Measurements from ENCODE around the gene UGT1A6. TPM values are rescaled to one million over a fixed set of nuclear protein-coding genes. Genes with fewer than 3 reads are reported as not detected.
"Not testable (repeated sequence)": the region's sequence is repeated elsewhere in the genome, so short reads cannot be mapped to it uniquely, and the experiment has no call there.

UGT1A6 gene
- total RNA-seq (2021) (not detected in 2 replicates), Bru-seq, nascent RNA (not detected), BruChase-seq, experiment 1, labeled RNA remaining after a 2-hour chase (not detected), BruChase-seq, experiment 2, labeled RNA remaining after a 6-hour chase (not detected)
- long read RNA-seq, result 0 reads

- Histone ChIP-seq H3K4me3 (ENCODE audit: low read depth, low read length, poor library complexity, severe bottlenecking) (no peak within 1 kb of the TSS), H3K27ac (ENCODE audit: low read depth, low read length, poor library complexity, severe bottlenecking) (no peak within 1 kb of the TSS), H3K4me1 (ENCODE audit: insufficient read depth, low read length, poor library complexity, severe bottlenecking) (no peaks in the 10 kb centered on the region), H3K27me3 (replicated peaks; ENCODE audit: insufficient read depth, low read depth, low read length, poor library complexity) (no peaks in the 10 kb centered on the region), H3K36me3 (ENCODE audit: insufficient read depth, low read length, poor library complexity, severe bottlenecking) (no peaks in the 10 kb centered on the region), H3K9me3 (ENCODE audit: low read depth, low read length, poor library complexity, severe bottlenecking) (no peaks in the 10 kb centered on the region)
- no TSS peak for BruUV-seq (replicated peaks)
- TF ChIP-seq EZH2 (IDR thresholded peaks at IDR 0.05; ENCODE audit: borderline replicate concordance, low read depth, low read length, poor library complexity, severe bottlenecking) (no peak), CTCF (conservative IDR thresholded peaks at IDR 0.05; ENCODE audit: low read depth, low read length) (no peak)
- ChIA-PET POLR2A (ENCODE audit: low non-redundant PET) (interaction anchor here (0.6 kb wide), 1 partner anchor 52 kb away, joined by 4 read pairs; no protein-coding TSS in a partner anchor), CTCF (no interaction called here)
- DNase-seq (ENCODE audit: low spot score), result no peak
- intact Hi-C loops (cut with micrococcal nuclease; ENCODE audit: unreplicated experiment), result no loop called here
These were observed at the start of gene UGT1A6 for GRCh38 chr2:233692648-233693047. TSS of gene UGT1A6 (plus strand) at chr2:233692890. CDS start at chr2:233693005, 115 bp downstream.

GRCh38 chr2:233643128-233643527, 49.6 kb upstream of the UGT1A6 start:
- DNase-seq (ENCODE audit: low spot score), result no peak
- CTCF ChIA-PET, result no interaction called here
- no TSS peak for BruUV-seq (replicated peaks)
- intact Hi-C loops (cut with micrococcal nuclease; ENCODE audit: unreplicated experiment), result no loop called here
- Histone ChIP-seq H3K27me3 (replicated peaks; ENCODE audit: insufficient read depth, low read depth, low read length, poor library complexity) (no peaks in the 10 kb centered on the region), H3K9me3 (ENCODE audit: low read depth, low read length, poor library complexity, severe bottlenecking) (no peaks in the 10 kb centered on the region), H3K4me3 (ENCODE audit: low read depth, low read length, poor library complexity, severe bottlenecking) (no peak overlapping the region), H3K4me1 (ENCODE audit: insufficient read depth, low read length, poor library complexity, severe bottlenecking) (no peaks in the 10 kb centered on the region), H3K27ac (ENCODE audit: low read depth, low read length, poor library complexity, severe bottlenecking) (no peak overlapping the region), H3K36me3 (ENCODE audit: insufficient read depth, low read length, poor library complexity, severe bottlenecking) (no peaks in the 10 kb centered on the region)
- POLR2A ChIA-PET (ENCODE audit: low non-redundant PET), result no interaction called here
- no peak for TF ChIP-seq CTCF (conservative IDR thresholded peaks at IDR 0.05; ENCODE audit: low read depth, low read length)
- no peak for TF ChIP-seq EZH2 (IDR thresholded peaks at IDR 0.05; ENCODE audit: borderline replicate concordance, low read depth, low read length, poor library complexity, severe bottlenecking)

GRCh38 chr2:233646033-233646432, 46.7 kb upstream of the UGT1A6 start:
- H3K27me3 ChIP-seq (replicated peaks; ENCODE audit: insufficient read depth, low read depth, low read length, poor library complexity); H3K36me3 ChIP-seq (ENCODE audit: insufficient read depth, low read length, poor library complexity, severe bottlenecking); H3K4me1 ChIP-seq (ENCODE audit: insufficient read depth, low read length, poor library complexity, severe bottlenecking); H3K9me3 ChIP-seq (ENCODE audit: low read depth, low read length, poor library complexity, severe bottlenecking); intact Hi-C loops (cut with micrococcal nuclease; ENCODE audit: unreplicated experiment); POLR2A ChIA-PET (ENCODE audit: low non-redundant PET); CTCF ChIA-PET; BruUV-seq (replicated peaks); H3K27ac ChIP-seq (ENCODE audit: low read depth, low read length, poor library complexity, severe bottlenecking); H3K4me3 ChIP-seq (ENCODE audit: low read depth, low read length, poor library complexity, severe bottlenecking): not testable (repeated sequence)
- peak; percentile 15 for DNase-seq (ENCODE audit: low spot score)

GRCh38 chr2:233650981-233651380, 41.7 kb upstream of the UGT1A6 start:
- intact Hi-C loops (cut with micrococcal nuclease; ENCODE audit: unreplicated experiment), result no loop called here
- H3K27ac ChIP-seq (ENCODE audit: low read depth, low read length, poor library complexity, severe bottlenecking), result no peak overlapping the region
- DNase-seq (ENCODE audit: low spot score), result no peak
- H3K4me1 ChIP-seq (ENCODE audit: insufficient read depth, low read length, poor library complexity, severe bottlenecking), result no peaks in the 10 kb centered on the region
- no peaks in the 10 kb centered on the region for H3K9me3 ChIP-seq (ENCODE audit: low read depth, low read length, poor library complexity, severe bottlenecking)
- POLR2A ChIA-PET (ENCODE audit: low non-redundant PET), result no interaction called here
- CTCF ChIA-PET, result no interaction called here
- no peaks in the 10 kb centered on the region for H3K36me3 ChIP-seq (ENCODE audit: insufficient read depth, low read length, poor library complexity, severe bottlenecking)
- no TSS peak for BruUV-seq (replicated peaks)
- H3K4me3 ChIP-seq (ENCODE audit: low read depth, low read length, poor library complexity, severe bottlenecking), result no peak overlapping the region
- no peak for TF ChIP-seq CTCF (conservative IDR thresholded peaks at IDR 0.05; ENCODE audit: low read depth, low read length)
- TF ChIP-seq EZH2 (IDR thresholded peaks at IDR 0.05; ENCODE audit: borderline replicate concordance, low read depth, low read length, poor library complexity, severe bottlenecking), result no peak
- no peaks in the 10 kb centered on the region for H3K27me3 ChIP-seq (replicated peaks; ENCODE audit: insufficient read depth, low read depth, low read length, poor library complexity)

All from A673 (cell line).